H9 (cell line): ENCODE results near the gene CEBPE. TPM values are rescaled to one million over a fixed set of nuclear protein-coding genes. Genes with fewer than 3 reads are reported as not detected.

Experiments used
- DNase-seq: peaks from one replicate; pipeline ENCODE4 v3.0.0-alpha.2; 2017
- H2AFZ ChIP-seq: one replicate; pipeline ENCODE4 v1.6.1; 2013; ENCODE audit warnings: mild to moderate bottlenecking, low read length, control low read depth, moderate library complexity
- H2AK5ac ChIP-seq: 2 replicates; pipeline ENCODE4 v1.6.1; 2013; ENCODE audit warnings: low read length, control low read depth, mixed read lengths; ENCODE audit not compliant: insufficient read length
- H2BK120ac ChIP-seq: one replicate; pipeline ENCODE4 v1.6.1; 2013; ENCODE audit warnings: low read depth, mild to moderate bottlenecking, low read length, control low read depth, inconsistent platforms; ENCODE audit not compliant: poor library complexity, severe bottlenecking
- H2BK12ac ChIP-seq: 2 replicates; pipeline ENCODE4 v1.6.1; 2013; ENCODE audit warnings: low read length, control low read depth, mixed read lengths, low read depth; ENCODE audit not compliant: insufficient read length
- H2BK15ac ChIP-seq: 2 replicates; pipeline ENCODE4 v1.6.1; 2013; ENCODE audit warnings: low read depth, low read length, control low read depth
- H2BK20ac ChIP-seq: one replicate; pipeline ENCODE4 v1.6.1; 2013; ENCODE audit warnings: low read depth, mild to moderate bottlenecking, low read length, control low read depth, inconsistent platforms; ENCODE audit not compliant: poor library complexity, severe bottlenecking
- H2BK5ac ChIP-seq: 2 replicates; pipeline ENCODE4 v1.6.1; 2013; ENCODE audit warnings: low read length, control low read depth, mixed read lengths; ENCODE audit not compliant: insufficient read length
- H3K14ac ChIP-seq: 2 replicates; pipeline ENCODE4 v1.6.1; 2013; ENCODE audit warnings: low read length, control low read depth; ENCODE audit not compliant: insufficient read depth
- H3K18ac ChIP-seq: 2 replicates; pipeline ENCODE4 v1.6.1; 2013; ENCODE audit warnings: low read depth, mild to moderate bottlenecking, mixed read lengths, low read length, control low read depth; ENCODE audit not compliant: insufficient read length
- H3K23ac ChIP-seq: 2 replicates; pipeline ENCODE4 v1.6.1; 2013; ENCODE audit warnings: low read length, control low read depth, mixed read lengths, low read depth; ENCODE audit not compliant: insufficient read length
- H3K23me2 ChIP-seq: 2 replicates; pipeline ENCODE4 v1.6.1; 2013; ENCODE audit warnings: low read depth, mild to moderate bottlenecking, mixed read lengths, low read length, control low read depth; ENCODE audit not compliant: insufficient read length, poor library complexity, severe bottlenecking
- H3K27ac ChIP-seq: 2 replicates; pipeline ENCODE4 v1.5.1; 2013; ENCODE audit warnings: low read length, control low read depth, mixed read lengths, low read depth; ENCODE audit not compliant: insufficient read length
- H3K27me3 ChIP-seq: 2 replicates; pipeline ENCODE4 v1.6.1; 2013; ENCODE audit warnings: low read length, control low read depth, inconsistent platforms; ENCODE audit not compliant: insufficient read depth
- H3K4ac ChIP-seq: 2 replicates; pipeline ENCODE4 v1.6.1; 2013; ENCODE audit warnings: low read depth, mild to moderate bottlenecking, control low read depth, inconsistent platforms, low read length, moderate library complexity
- H3K4me1 ChIP-seq: 2 replicates; pipeline ENCODE4 v1.6.1; 2013; ENCODE audit warnings: low read length, control low read depth, inconsistent platforms; ENCODE audit not compliant: insufficient read depth
- H3K4me2 ChIP-seq: 2 replicates; pipeline ENCODE4 v1.6.1; 2013; ENCODE audit warnings: low read length, control low read depth, mixed read lengths; ENCODE audit not compliant: insufficient read length, insufficient read depth
- H3K56ac ChIP-seq: 2 replicates; pipeline ENCODE4 v1.6.1; 2013; ENCODE audit warnings: low read depth, mild to moderate bottlenecking, mixed read lengths, low read length, control low read depth; ENCODE audit not compliant: insufficient read length
- H3K79me1 ChIP-seq: 2 replicates; pipeline ENCODE4 v1.6.1; 2013; ENCODE audit warnings: low read depth, mild to moderate bottlenecking, moderate library complexity, low read length, control low read depth, inconsistent platforms; ENCODE audit not compliant: insufficient read depth, poor library complexity, severe bottlenecking
- H3K79me2 ChIP-seq: 2 replicates; pipeline ENCODE4 v1.6.1; 2013; ENCODE audit warnings: low read length, control low read depth, inconsistent platforms; ENCODE audit not compliant: insufficient read depth
- H3K9ac ChIP-seq: 2 replicates; pipeline ENCODE4 v1.6.1; 2013; ENCODE audit warnings: low read length, control low read depth, mixed read lengths; ENCODE audit not compliant: insufficient read length; ENCODE audit errors: extremely low read depth
- H3K9me3 ChIP-seq: one replicate; pipeline ENCODE4 v1.6.1; 2013; ENCODE audit warnings: low read depth, low read length, inconsistent platforms; ENCODE audit not compliant: control insufficient read depth
- H3T11ph ChIP-seq: one replicate; pipeline ENCODE4 v1.6.1; 2013; ENCODE audit warnings: mild to moderate bottlenecking, low read length, control low read depth, inconsistent platforms
- H4K20me1 ChIP-seq: one replicate; pipeline ENCODE4 v1.6.1; 2013; ENCODE audit not compliant: control insufficient read depth, insufficient read length, insufficient read depth
- H4K5ac ChIP-seq: 2 replicates; pipeline ENCODE4 v1.6.1; 2013; ENCODE audit warnings: low read depth, mild to moderate bottlenecking, mixed read lengths, low read length, control low read depth; ENCODE audit not compliant: insufficient read length
- H4K8ac ChIP-seq: replicated peaks from 2 replicates; pipeline ENCODE4 v1.6.1; 2013; ENCODE audit warnings: low read length, control low read depth, mixed read lengths, low read depth; ENCODE audit not compliant: insufficient read length
- H4K91ac ChIP-seq: 2 replicates; pipeline ENCODE4 v1.6.1; 2013; ENCODE audit warnings: low read depth, mild to moderate bottlenecking, moderate library complexity, mixed read lengths, low read length, control low read depth; ENCODE audit not compliant: insufficient read length
- H3K27ac Mint-ChIP-seq, 3 experiments: 2 replicates in 2 of 3; 3 replicates in 1 of 3; pipeline ENCODE4 v1.8.0; 2020 to 2021; ENCODE audit warnings: mixed read lengths in 3 of 3, mild to moderate bottlenecking in 1 of 3, moderate library complexity in 1 of 3
- H3K27me3 Mint-ChIP-seq: 2 replicates; pipeline ENCODE4 v1.8.0; 2021; ENCODE audit warnings: low read depth, mild to moderate bottlenecking, moderate library complexity, mixed read lengths
- H3K36me3 Mint-ChIP-seq, 3 experiments: 2 replicates in 2 of 3; 3 replicates in 1 of 3; pipeline ENCODE4 v1.8.0; 2020 to 2021; ENCODE audit warnings: low read depth in 3 of 3, mixed read lengths in 3 of 3; ENCODE audit not compliant: insufficient read depth in 1 of 3
- H3K4me1 Mint-ChIP-seq, 2 experiments: 2 replicates each; pipeline ENCODE4 v1.8.0; 2020; ENCODE audit warnings: mixed read lengths in 2 of 2
- H3K4me3 Mint-ChIP-seq, 2 experiments: 2 replicates in 1 of 2; 3 replicates in 1 of 2; pipeline ENCODE4 v1.8.0; 2020 to 2021; ENCODE audit warnings: mild to moderate bottlenecking in 2 of 2, mixed read lengths in 2 of 2, moderate library complexity in 1 of 2
- H3K9me3 Mint-ChIP-seq, 2 experiments: 2 replicates in 1 of 2; 3 replicates in 1 of 2; pipeline ENCODE4 v1.8.0; 2020; ENCODE audit warnings: mild to moderate bottlenecking in 2 of 2, mixed read lengths in 2 of 2, moderate library complexity in 1 of 2
- WGBS: extraction: QIAGEN DNeasy Blood & Tissue Kit; methylation state at CpG from one replicate; pipeline ENCODE4 v1.1.7; 2013; ENCODE audit warnings: missing lambda C conversion rate, low lambda C conversion rate, mixed read lengths; ENCODE audit not compliant: insufficient read length; ENCODE audit errors: extremely low coverage; 5-methylcytosine and 5-hydroxymethylcytosine counted together
- total RNA-seq: library from RNA; stranded (reverse); gene quantifications from 2 replicates; pipeline ENCODE4 v1.2.1, GENCODE V29; 2021
- TF ChIP-seq, protein P1 (sequence below): fragments of 200-600 bp; sonication (generic); conservative IDR thresholded peaks from 3 replicates; pipeline ENCODE4 v1.8.0; 2021; ENCODE audit warnings: antibody characterized with exemption, mild to moderate bottlenecking

CEBPE gene
- total RNA-seq, 1 experiment from 2014 or later = not detected

GRCh38 chr14:23085458-23085857 is 33.6 kb downstream of the CEBPE start:
- no peak overlapping the region for H2BK120ac ChIP-seq
- H3K23ac ChIP-seq = no peak overlapping the region
- peak overlapping the region in 1 of 3 experiments; percentile 46; a peak in 1 of 7 replicates for H3K27ac Mint-ChIP-seq
- H4K5ac ChIP-seq = no peak overlapping the region
- no peak overlapping the region for H2BK12ac ChIP-seq
- H3K36me3 Mint-ChIP-seq = peaks cover 49 to 93% (median 87%) of the 10 kb centered on the region in 3 experiments; a peak in 6 of 7 replicates
- no peak overlapping the region for H3K4me2 ChIP-seq
- H3K4me3 Mint-ChIP-seq = no peak overlapping the region
- WGBS = no CpG with 5 or more reads among the region's 3 CpGs
- no peak overlapping the region for H4K91ac ChIP-seq
- H3K4me1 Mint-ChIP-seq = no peaks in the 10 kb centered on the region
- no peak overlapping the region for H4K8ac ChIP-seq
- no peak for DNase-seq
- H3K18ac ChIP-seq = no peak overlapping the region
- H4K20me1 ChIP-seq = no peaks in the 10 kb centered on the region
- H3K4ac ChIP-seq = no peak overlapping the region
- H3K79me2 ChIP-seq = no peaks in the 10 kb centered on the region
- no peak overlapping the region for H3K9ac ChIP-seq
- no peak overlapping the region for H2BK15ac ChIP-seq
- H3K14ac ChIP-seq = no peak overlapping the region
- no peaks in the 10 kb centered on the region for H3K23me2 ChIP-seq
- no peaks in the 10 kb centered on the region for H3K4me1 ChIP-seq
- no peaks in the 10 kb centered on the region for H3K9me3 ChIP-seq
- TF ChIP-seq, protein P1, sequence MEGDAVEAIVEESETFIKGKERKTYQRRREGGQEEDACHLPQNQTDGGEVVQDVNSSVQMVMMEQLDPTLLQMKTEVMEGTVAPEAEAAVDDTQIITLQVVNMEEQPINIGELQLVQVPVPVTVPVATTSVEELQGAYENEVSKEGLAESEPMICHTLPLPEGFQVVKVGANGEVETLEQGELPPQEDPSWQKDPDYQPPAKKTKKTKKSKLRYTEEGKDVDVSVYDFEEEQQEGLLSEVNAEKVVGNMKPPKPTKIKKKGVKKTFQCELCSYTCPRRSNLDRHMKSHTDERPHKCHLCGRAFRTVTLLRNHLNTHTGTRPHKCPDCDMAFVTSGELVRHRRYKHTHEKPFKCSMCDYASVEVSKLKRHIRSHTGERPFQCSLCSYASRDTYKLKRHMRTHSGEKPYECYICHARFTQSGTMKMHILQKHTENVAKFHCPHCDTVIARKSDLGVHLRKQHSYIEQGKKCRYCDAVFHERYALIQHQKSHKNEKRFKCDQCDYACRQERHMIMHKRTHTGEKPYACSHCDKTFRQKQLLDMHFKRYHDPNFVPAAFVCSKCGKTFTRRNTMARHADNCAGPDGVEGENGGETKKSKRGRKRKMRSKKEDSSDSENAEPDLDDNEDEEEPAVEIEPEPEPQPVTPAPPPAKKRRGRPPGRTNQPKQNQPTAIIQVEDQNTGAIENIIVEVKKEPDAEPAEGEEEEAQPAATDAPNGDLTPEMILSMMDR = no peak
- no peak overlapping the region for H2BK5ac ChIP-seq
- no peaks in the 10 kb centered on the region; a peak in 1 of 5 replicates for H3K9me3 Mint-ChIP-seq
- H2AK5ac ChIP-seq = no peak overlapping the region
- H3K79me1 ChIP-seq = no peaks in the 10 kb centered on the region
- no peaks in the 10 kb centered on the region for H3K27me3 ChIP-seq
- H3K56ac ChIP-seq = no peak overlapping the region
- no peak overlapping the region for H2BK20ac ChIP-seq
- H2AFZ ChIP-seq = no peak overlapping the region
- no peak overlapping the region for H3T11ph ChIP-seq
- H3K27ac ChIP-seq = no peak overlapping the region
- no peaks in the 10 kb centered on the region for H3K27me3 Mint-ChIP-seq
